GM23248 (cell line): Measurements from ENCODE around the gene PLPP7.

Experiments
- EZH2 ChIP-seq: fragments of 200-600 bp; sonication (generic); IDR thresholded peaks from 2 replicates; pipeline ENCODE4 v1.6.1; 2018; ENCODE audit warnings: antibody characterized with exemption, mild to moderate bottlenecking; ENCODE audit not compliant: insufficient read depth, poor library complexity, severe bottlenecking
- EZH2phosphoT487 ChIP-seq: fragments of 200-600 bp; sonication (generic); IDR thresholded peaks from 2 replicates; pipeline ENCODE4 v1.6.1; 2018; ENCODE audit warnings: antibody characterized with exemption, moderate library complexity, mild to moderate bottlenecking, low read depth; ENCODE audit not compliant: insufficient read depth

DNA sequence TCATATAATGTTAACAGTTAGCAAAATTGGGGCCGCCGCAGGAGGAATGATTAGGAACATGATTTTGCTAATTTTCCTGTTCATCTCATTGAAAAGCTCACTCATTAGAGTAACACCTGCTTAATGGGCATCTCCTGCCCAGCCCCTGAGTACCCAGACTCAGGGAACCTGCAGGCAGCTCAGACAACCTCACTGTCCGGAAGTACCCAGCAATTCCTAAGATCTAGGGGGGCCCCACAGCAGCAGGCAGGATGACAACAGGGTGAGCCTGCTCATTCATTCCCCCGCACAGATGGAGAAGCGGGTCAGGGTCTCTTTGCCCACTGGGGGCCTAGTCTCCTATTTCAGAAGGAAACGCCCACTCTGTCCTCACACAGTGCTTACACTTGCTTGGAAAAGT is 25.8 kb upstream of the PLPP7 start:
- no peak for TF ChIP-seq EZH2phosphoT487
- no peak for TF ChIP-seq EZH2
